PC-3 (cell line): ENCODE measurements around the gene FANCD2. TPM values are rescaled to one million over a fixed set of nuclear protein-coding genes. Genes with fewer than 3 reads are reported as not detected.
"Not testable (repeated sequence)": the region's sequence is repeated elsewhere in the genome, so short reads cannot be mapped to it uniquely, and the experiment has no call there.

Experiments used
- ATAC-seq: fragments of 200-7000 bp; cut with Tn5 transposase; 2 replicates; pipeline ENCODE4 v1.9.1; 2020; ENCODE audit warnings: mild to moderate bottlenecking, moderate library complexity
- BruUV-seq: library from RNA; stranded (reverse); fragments of 400-500 nt; replicated peaks from 2 replicates; lab custom pipeline; 2021; lab: Mats Ljungman, UMichigan
- CTCF ChIA-PET: fragments of 300-600 bp; sonication (Branson Sonifier 250); formaldehyde crosslinking; loops from one replicate; lab custom pipeline; 2022; ENCODE audit warnings: antibody characterized with exemption; lab: Charles Lee
- POLR2A ChIA-PET: fragments of 300-600 bp; sonication (Branson Sonifier 250); formaldehyde crosslinking; loops from one replicate; lab custom pipeline; 2022; ENCODE audit warnings: antibody characterized with exemption; ENCODE audit not compliant: unreplicated experiment; lab: Charles Lee
- DNase-seq: peaks from one replicate; pipeline ENCODE4 v3.0.0-alpha.2; 2015
- H2AFZ ChIP-seq: fragments of 300-600 bp; sonication (generic); 2 replicates; pipeline ENCODE4 v1.6.0; 2016; ENCODE audit warnings: antibody characterized with exemption, low read length
- H3F3A ChIP-seq: fragments of 300-600 bp; sonication (generic); one replicate; pipeline ENCODE4 v1.6.0; 2017; ENCODE audit warnings: antibody characterized with exemption, low read length, control low read depth, mild to moderate bottlenecking; ENCODE audit not compliant: unreplicated experiment
- H3K27ac ChIP-seq: fragments of 300-600 bp; sonication (generic); 2 replicates; pipeline ENCODE4 v1.5.1; 2016; ENCODE audit warnings: mild to moderate bottlenecking, low read length
- H3K27me3 ChIP-seq: fragments of 300-600 bp; sonication (generic); 2 replicates; pipeline ENCODE4 v1.6.1; 2016; ENCODE audit warnings: low read length, mixed read lengths
- H3K36me3 ChIP-seq: fragments of 300-600 bp; sonication (generic); 2 replicates; pipeline ENCODE4 v1.6.1; 2016; ENCODE audit warnings: low read depth, mixed run types, low read length, mixed read lengths
- H3K4me1 ChIP-seq: fragments of 300-600 bp; sonication (generic); 2 replicates; pipeline ENCODE4 v1.5.1; 2016; ENCODE audit warnings: low read length; ENCODE audit not compliant: insufficient read depth
- H3K4me2 ChIP-seq: fragments of 300-600 bp; sonication (generic); 2 replicates; pipeline ENCODE4 v1.6.0; 2016; ENCODE audit warnings: low read length
- H3K4me3 ChIP-seq: fragments of 300-600 bp; sonication (generic); 2 replicates; pipeline ENCODE4 v1.5.1; 2016; ENCODE audit warnings: mild to moderate bottlenecking, low read length, mixed read lengths
- H3K79me2 ChIP-seq: fragments of 300-600 bp; sonication (generic); 2 replicates; pipeline ENCODE4 v1.6.1; 2017; ENCODE audit warnings: low read length, mixed read lengths
- H3K9ac ChIP-seq: fragments of 300-600 bp; sonication (generic); 2 replicates; pipeline ENCODE4 v1.6.0; 2016; ENCODE audit warnings: mild to moderate bottlenecking, low read length
- H3K9me2 ChIP-seq: fragments of 300-600 bp; sonication (generic); replicated peaks from 2 replicates; pipeline ENCODE4 v1.6.1; 2016; ENCODE audit warnings: mixed run types, low read length, mixed read lengths
- H3K9me3 ChIP-seq: fragments of 300-600 bp; sonication (generic); 2 replicates; pipeline ENCODE4 v1.6.1; 2016; ENCODE audit warnings: low read length, mixed read lengths
- H4K20me1 ChIP-seq: fragments of 300-600 bp; sonication (generic); 2 replicates; pipeline ENCODE4 v1.6.1; 2016; ENCODE audit warnings: low read length, mixed read lengths
- EZH2 ChIP-seq: fragments of 300-600 bp; sonication (generic); IDR thresholded peaks from one replicate; pipeline ENCODE4 v1.6.1; 2017; ENCODE audit warnings: antibody characterized with exemption, mild to moderate bottlenecking, low read length; ENCODE audit not compliant: unreplicated experiment
- EZH2phosphoT487 ChIP-seq: fragments of 300-600 bp; sonication (generic); IDR thresholded peaks from 2 replicates; pipeline ENCODE4 v1.6.1; 2018; ENCODE audit warnings: mild to moderate bottlenecking, antibody characterized with exemption, low read length, borderline replicate concordance
- intact Hi-C: fragments of 100-400 bp; cut with micrococcal nuclease; formaldehyde crosslinking; loops from 2 replicates; pipeline ENCODE4 v1.9.0; 2023
- total RNA-seq: library from RNA; depleted of rRNA; stranded (reverse); fragments of >200 nt; gene quantifications from 2 replicates; pipeline ENCODE4 v1.2.3, GENCODE V29; 2014
- TF ChIP-seq, protein P1 (sequence below): fragments of 300-600 bp; sonication (generic); conservative IDR thresholded peaks from 2 replicates; pipeline ENCODE4 v1.5.1; 2017; ENCODE audit warnings: antibody characterized with exemption, low read depth, mild to moderate bottlenecking, low read length

Gene FANCD2
- total RNA-seq, 1 experiment from 2014 or later: 67.9 TPM

DNA sequence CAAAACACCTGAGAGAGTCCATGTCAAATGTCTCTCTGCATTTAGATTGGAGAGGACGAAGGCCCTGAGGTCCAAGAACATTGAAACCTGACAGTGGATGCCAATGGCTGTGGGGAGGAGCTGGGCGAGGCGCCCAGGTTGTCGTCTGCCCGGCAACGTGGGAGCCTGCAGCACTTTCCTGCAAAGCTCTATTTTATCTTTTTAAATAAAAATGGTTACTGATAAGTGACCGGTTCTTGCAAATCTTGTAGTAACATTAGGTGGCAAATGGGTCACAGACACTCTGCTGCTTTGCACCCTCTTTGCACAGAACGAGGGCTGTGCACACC lies 19.5 kb upstream of the FANCD2 start:
- Histone ChIP-seq H3K27me3 (no peaks in the 10 kb centered on the region), H3K9me3 (no peaks in the 10 kb centered on the region), H3K9me2 (no peaks in the 10 kb centered on the region), H3K4me2 (no peak overlapping the region), H3K4me1 (peaks cover 17% of the 10 kb centered on the region), H3F3A (no peaks in the 10 kb centered on the region), H2AFZ (no peak overlapping the region), H4K20me1 (no peaks in the 10 kb centered on the region), H3K9ac (no peak overlapping the region), H3K36me3 (peaks cover 12% of the 10 kb centered on the region; the same call in 1 of the 2 replicates), H3K27ac (no peak overlapping the region), H3K4me3 (no peak overlapping the region), H3K79me2 (no peaks in the 10 kb centered on the region)
- TF ChIP-seq, protein P1, sequence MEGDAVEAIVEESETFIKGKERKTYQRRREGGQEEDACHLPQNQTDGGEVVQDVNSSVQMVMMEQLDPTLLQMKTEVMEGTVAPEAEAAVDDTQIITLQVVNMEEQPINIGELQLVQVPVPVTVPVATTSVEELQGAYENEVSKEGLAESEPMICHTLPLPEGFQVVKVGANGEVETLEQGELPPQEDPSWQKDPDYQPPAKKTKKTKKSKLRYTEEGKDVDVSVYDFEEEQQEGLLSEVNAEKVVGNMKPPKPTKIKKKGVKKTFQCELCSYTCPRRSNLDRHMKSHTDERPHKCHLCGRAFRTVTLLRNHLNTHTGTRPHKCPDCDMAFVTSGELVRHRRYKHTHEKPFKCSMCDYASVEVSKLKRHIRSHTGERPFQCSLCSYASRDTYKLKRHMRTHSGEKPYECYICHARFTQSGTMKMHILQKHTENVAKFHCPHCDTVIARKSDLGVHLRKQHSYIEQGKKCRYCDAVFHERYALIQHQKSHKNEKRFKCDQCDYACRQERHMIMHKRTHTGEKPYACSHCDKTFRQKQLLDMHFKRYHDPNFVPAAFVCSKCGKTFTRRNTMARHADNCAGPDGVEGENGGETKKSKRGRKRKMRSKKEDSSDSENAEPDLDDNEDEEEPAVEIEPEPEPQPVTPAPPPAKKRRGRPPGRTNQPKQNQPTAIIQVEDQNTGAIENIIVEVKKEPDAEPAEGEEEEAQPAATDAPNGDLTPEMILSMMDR: no peak
- TF ChIP-seq EZH2phosphoT487: no peak
- no peak for TF ChIP-seq EZH2
- BruUV-seq: no TSS peak
- POLR2A ChIA-PET: interaction anchor here (0.6 kb wide), 1 partner anchor 94 kb away, joined by 3 read pairs; no protein-coding TSS in a partner anchor
- CTCF ChIA-PET: no interaction called here
- no peak for ATAC-seq
- intact Hi-C loops: no loop called here
- no peak for DNase-seq

- Histone ChIP-seq H3K36me3 (peaks cover 12% of the 10 kb centered on the region; the same call in 1 of the 2 replicates), H3K4me3 (no peak overlapping the region), H3K9me3 (no peaks in the 10 kb centered on the region), H4K20me1 (no peaks in the 10 kb centered on the region), H2AFZ (no peak overlapping the region), H3K27me3 (no peaks in the 10 kb centered on the region), H3K9me2 (no peaks in the 10 kb centered on the region), H3K27ac (no peak overlapping the region), H3K79me2 (no peaks in the 10 kb centered on the region), H3K4me1 (peaks cover 19% of the 10 kb centered on the region), H3K4me2 (no peak overlapping the region), H3F3A (no peaks in the 10 kb centered on the region), H3K9ac (no peak overlapping the region)
- DNase-seq (no peak), ATAC-seq (no peak)
- BruUV-seq: no TSS peak
- TF ChIP-seq EZH2phosphoT487 (no peak), EZH2 (no peak)
- TF ChIP-seq, protein P1: no peak
- intact Hi-C loops: no loop called here
- ChIA-PET POLR2A (no interaction called here), CTCF (no interaction called here)
These were observed 19.0 kb upstream of the FANCD2 start for GRCh38 chr3:10007126-10007782.

DNA sequence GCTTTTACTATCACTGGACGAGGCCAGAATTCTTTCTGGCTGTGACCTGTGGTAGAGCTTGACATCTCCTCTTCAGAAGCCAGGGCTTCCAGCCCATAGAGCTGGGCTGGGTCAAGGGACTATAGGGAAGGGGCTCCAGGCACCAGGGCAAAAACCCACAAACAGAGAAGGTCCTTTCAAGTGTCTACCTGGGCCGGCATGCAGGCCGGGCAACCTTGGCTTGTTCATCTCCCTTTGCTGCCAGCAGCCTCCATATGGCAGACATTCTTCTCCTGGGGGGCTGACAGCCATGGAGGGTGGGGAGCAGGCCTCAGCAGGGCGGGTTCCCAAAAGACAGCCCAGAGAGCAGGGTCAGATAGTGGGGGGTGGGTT lies 18.0 kb upstream of the FANCD2 start:
- H3K4me3 ChIP-seq: peak overlapping the region; percentile 69; the same call in 1 of the 2 replicates
- H3K4me1 ChIP-seq: peaks cover 19% of the 10 kb centered on the region
- H4K20me1 ChIP-seq, H3K79me2 ChIP-seq, H2AFZ ChIP-seq, ATAC-seq, H3F3A ChIP-seq, BruUV-seq, H3K9me3 ChIP-seq, H3K9me2 ChIP-seq, intact Hi-C loops, H3K27ac ChIP-seq, H3K9ac ChIP-seq, H3K27me3 ChIP-seq, DNase-seq, H3K36me3 ChIP-seq, CTCF ChIA-PET: not testable (repeated sequence)
- POLR2A ChIA-PET: interaction anchor here (0.6 kb wide), 1 partner anchor 740 kb away, joined by 3 read pairs; no protein-coding TSS in a partner anchor
- peak overlapping the region; percentile 89 for H3K4me2 ChIP-seq
